ENCODE measurements around the gene MED27.

GRCh38 chr9:132014218-132014805 is 65.4 kb downstream of the MED27 start:
- TF ChIP-seq CTCF (IDR thresholded peaks at IDR 0.05; ENCODE audit: poor library complexity) (no peak), EZH2 (IDR thresholded peaks at IDR 0.05; ENCODE audit: borderline replicate concordance) (no peak)

Measured in hepatocyte (in vitro differentiated cells).